ENCODE measurements around the gene TSHZ2.

DNA sequence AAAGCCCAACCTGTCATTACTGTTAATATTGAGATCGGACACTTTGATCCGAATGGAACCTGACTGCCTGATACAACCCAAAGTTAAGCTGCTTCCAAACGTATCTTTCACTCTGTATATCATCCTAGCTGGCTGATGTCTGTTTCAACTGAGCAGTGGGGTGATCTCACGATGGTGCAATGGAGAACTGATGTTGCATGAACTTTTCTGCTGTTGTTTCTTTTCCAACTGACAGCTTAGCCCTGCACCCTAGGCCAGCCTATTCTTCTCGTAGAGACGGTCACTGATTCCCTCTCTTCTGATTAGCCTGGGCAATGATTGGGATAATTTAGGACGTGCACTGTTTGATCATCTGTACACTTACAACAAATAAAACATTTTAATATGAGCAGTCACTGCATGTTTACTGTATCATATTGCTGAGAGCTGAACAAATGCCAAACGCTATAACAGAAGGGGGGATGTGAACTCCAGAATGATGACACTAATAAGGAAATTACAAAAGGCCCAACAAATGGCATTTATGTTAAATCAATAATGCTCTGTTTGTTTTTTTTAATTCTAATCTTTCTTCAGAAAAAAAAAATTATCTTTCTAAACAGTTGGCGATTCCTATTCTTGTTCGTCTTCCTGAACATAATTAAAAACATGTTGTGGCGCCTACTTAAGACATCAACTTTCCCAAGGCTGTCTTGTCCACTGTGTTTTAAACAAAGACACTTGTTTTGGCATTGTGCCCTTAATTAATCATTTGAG, 436.7 kb downstream of the TSHZ2 start:
- TF ChIP-seq, protein P1, sequence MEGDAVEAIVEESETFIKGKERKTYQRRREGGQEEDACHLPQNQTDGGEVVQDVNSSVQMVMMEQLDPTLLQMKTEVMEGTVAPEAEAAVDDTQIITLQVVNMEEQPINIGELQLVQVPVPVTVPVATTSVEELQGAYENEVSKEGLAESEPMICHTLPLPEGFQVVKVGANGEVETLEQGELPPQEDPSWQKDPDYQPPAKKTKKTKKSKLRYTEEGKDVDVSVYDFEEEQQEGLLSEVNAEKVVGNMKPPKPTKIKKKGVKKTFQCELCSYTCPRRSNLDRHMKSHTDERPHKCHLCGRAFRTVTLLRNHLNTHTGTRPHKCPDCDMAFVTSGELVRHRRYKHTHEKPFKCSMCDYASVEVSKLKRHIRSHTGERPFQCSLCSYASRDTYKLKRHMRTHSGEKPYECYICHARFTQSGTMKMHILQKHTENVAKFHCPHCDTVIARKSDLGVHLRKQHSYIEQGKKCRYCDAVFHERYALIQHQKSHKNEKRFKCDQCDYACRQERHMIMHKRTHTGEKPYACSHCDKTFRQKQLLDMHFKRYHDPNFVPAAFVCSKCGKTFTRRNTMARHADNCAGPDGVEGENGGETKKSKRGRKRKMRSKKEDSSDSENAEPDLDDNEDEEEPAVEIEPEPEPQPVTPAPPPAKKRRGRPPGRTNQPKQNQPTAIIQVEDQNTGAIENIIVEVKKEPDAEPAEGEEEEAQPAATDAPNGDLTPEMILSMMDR (IDR thresholded peaks at IDR 0.05; ENCODE audit: insufficient read depth, low read depth, low read length), result no peak
- no peak for TF ChIP-seq EZH2 (IDR thresholded peaks at IDR 0.05; ENCODE audit: insufficient read depth, low read length)

Data from astrocyte (in vitro differentiated cells and primary cell).